ENCODE results near the gene NEURL1.

NEURL1 gene

GRCh38 chr10:103556383-103557007 lies 63.0 kb downstream of the NEURL1 start:
- Histone ChIP-seq H3K18ac (ENCODE audit: low read length) (no peak overlapping the region), H3K27ac (replicated peaks; ENCODE audit: low read length) (no peak overlapping the region), H2BK12ac (ENCODE audit: low read length) (no peak overlapping the region), H2BK120ac (ENCODE audit: low read depth, low read length) (no peak overlapping the region), H3K4me2 (ENCODE audit: insufficient read depth, low read length, poor library complexity, severe bottlenecking) (no peak overlapping the region), H3K4me3 (ENCODE audit: low read length in 2 of 2) (no peak overlapping the region), H2BK5ac (ENCODE audit: low read length) (no peak overlapping the region), H3K9ac (ENCODE audit: low read depth, low read length, poor library complexity) (no peak overlapping the region), H2BK15ac (ENCODE audit: low read length) (no peak overlapping the region), H2AFZ (ENCODE audit: low read length) (no peak overlapping the region), H4K91ac (ENCODE audit: low read depth, low read length, poor library complexity) (no peak overlapping the region), H3K4me1 (ENCODE audit: control insufficient read depth in 2 of 2, insufficient read depth in 1 of 2, low read depth in 1 of 2, low read length in 2 of 2) (peaks cover 10 to 17% of the 10 kb centered on the region in 2 donors), H3K23ac (ENCODE audit: low read depth, low read length, poor library complexity) (no peak overlapping the region), H3K14ac (ENCODE audit: low read length) (no peak overlapping the region), H3K9me3 (replicated peaks in 1 of 2; ENCODE audit: control insufficient read depth in 2 of 2, insufficient read depth in 1 of 2, low read depth in 1 of 2, low read length in 2 of 2) (peaks cover 0 to 4% of the 10 kb centered on the region in 2 donors), H4K8ac (ENCODE audit: low read depth, low read length) (no peak overlapping the region), H3K79me1 (ENCODE audit: low read depth, low read length) (peaks cover 2% of the 10 kb centered on the region), H3K36me3 (replicated peaks in 1 of 2; ENCODE audit: control insufficient read depth in 2 of 2, insufficient read depth in 2 of 2, low read length in 2 of 2) (peaks cover 0 to 4% of the 10 kb centered on the region in 2 donors), H3K4ac (ENCODE audit: low read length) (no peak overlapping the region), H2AK5ac (ENCODE audit: low read depth, low read length) (peak overlapping the region; percentile 38), H3K27me3 (ENCODE audit: control insufficient read depth in 3 of 3, insufficient read depth in 3 of 3, low read depth in 1 of 3, low read length in 3 of 3) (peaks cover 0 to 53% (median 8%) of the 10 kb centered on the region in 3 experiments)
- DNase-seq (ENCODE audit: low spot score) = no peak
- WGBS, 2 donors (ENCODE audit: extremely low coverage in 2 of 2, insufficient read length in 2 of 2, insufficient replicate concordance in 1 of 2) = no CpG with 5 or more reads among the region's 12 CpGs

- H3K4ac ChIP-seq (ENCODE audit: low read length) = no peak overlapping the region
- peaks cover 0 to 4% of the 10 kb centered on the region in 2 donors for H3K9me3 ChIP-seq (replicated peaks in 1 of 2; ENCODE audit: control insufficient read depth in 2 of 2, insufficient read depth in 1 of 2, low read depth in 1 of 2, low read length in 2 of 2)
- no peak overlapping the region for H2BK120ac ChIP-seq (ENCODE audit: low read depth, low read length)
- peaks cover 0 to 53% (median 8%) of the 10 kb centered on the region in 3 experiments for H3K27me3 ChIP-seq (ENCODE audit: control insufficient read depth in 3 of 3, insufficient read depth in 3 of 3, low read depth in 1 of 3, low read length in 3 of 3)
- peak overlapping the region; percentile 52 for H3K18ac ChIP-seq (ENCODE audit: low read length)
- H3K79me1 ChIP-seq (ENCODE audit: low read depth, low read length) = peaks cover 2% of the 10 kb centered on the region
- H3K36me3 ChIP-seq (replicated peaks in 1 of 2; ENCODE audit: control insufficient read depth in 2 of 2, insufficient read depth in 2 of 2, low read length in 2 of 2) = peaks cover 0 to 4% of the 10 kb centered on the region in 2 donors
- H3K27ac ChIP-seq (replicated peaks; ENCODE audit: low read length) = no peak overlapping the region
- no peak overlapping the region for H3K4me3 ChIP-seq (ENCODE audit: low read length in 2 of 2)
- no CpG with 5 or more reads among the region's 10 CpGs for WGBS, 2 donors (ENCODE audit: extremely low coverage in 2 of 2, insufficient read length in 2 of 2, insufficient replicate concordance in 1 of 2)
- H3K14ac ChIP-seq (ENCODE audit: low read length) = no peak overlapping the region
- H2BK15ac ChIP-seq (ENCODE audit: low read length) = no peak overlapping the region
- no peak overlapping the region for H3K4me2 ChIP-seq (ENCODE audit: insufficient read depth, low read length, poor library complexity, severe bottlenecking)
- H2BK12ac ChIP-seq (ENCODE audit: low read length) = no peak overlapping the region
- peaks cover 10 to 17% of the 10 kb centered on the region in 2 donors for H3K4me1 ChIP-seq (ENCODE audit: control insufficient read depth in 2 of 2, insufficient read depth in 1 of 2, low read depth in 1 of 2, low read length in 2 of 2)
- DNase-seq (ENCODE audit: low spot score) = no peak
- H3K23ac ChIP-seq (ENCODE audit: low read depth, low read length, poor library complexity) = no peak overlapping the region
- H2AFZ ChIP-seq (ENCODE audit: low read length) = no peak overlapping the region
- no peak overlapping the region for H2BK5ac ChIP-seq (ENCODE audit: low read length)
- no peak overlapping the region for H4K91ac ChIP-seq (ENCODE audit: low read depth, low read length, poor library complexity)
- H2AK5ac ChIP-seq (ENCODE audit: low read depth, low read length) = no peak overlapping the region
- H3K9ac ChIP-seq (ENCODE audit: low read depth, low read length, poor library complexity) = no peak overlapping the region
- H4K8ac ChIP-seq (ENCODE audit: low read depth, low read length) = no peak overlapping the region
Observed at GRCh38 chr10:103557455-103557854, 64.0 kb downstream of the NEURL1 start.

- H3K9me3 ChIP-seq (replicated peaks in 1 of 2; ENCODE audit: control insufficient read depth in 2 of 2, insufficient read depth in 1 of 2, low read depth in 1 of 2, low read length in 2 of 2) = peaks cover 0 to 4% of the 10 kb centered on the region in 2 donors
- no peak overlapping the region for H2AFZ ChIP-seq (ENCODE audit: low read length)
- no peak overlapping the region for H2BK15ac ChIP-seq (ENCODE audit: low read length)
- peak overlapping the region; percentile 53 for H3K18ac ChIP-seq (ENCODE audit: low read length)
- no peak overlapping the region for H3K4ac ChIP-seq (ENCODE audit: low read length)
- peak overlapping the region; percentile 39 for H3K9ac ChIP-seq (ENCODE audit: low read depth, low read length, poor library complexity)
- H3K23ac ChIP-seq (ENCODE audit: low read depth, low read length, poor library complexity) = no peak overlapping the region
- no peak overlapping the region for H2BK120ac ChIP-seq (ENCODE audit: low read depth, low read length)
- no peak overlapping the region for H4K8ac ChIP-seq (ENCODE audit: low read depth, low read length)
- no peak overlapping the region for H3K4me2 ChIP-seq (ENCODE audit: insufficient read depth, low read length, poor library complexity, severe bottlenecking)
- H3K36me3 ChIP-seq (replicated peaks in 1 of 2; ENCODE audit: control insufficient read depth in 2 of 2, insufficient read depth in 2 of 2, low read length in 2 of 2) = peaks cover 0 to 4% of the 10 kb centered on the region in 2 donors
- H2BK12ac ChIP-seq (ENCODE audit: low read length) = peak overlapping the region; percentile 59
- WGBS, 2 donors (ENCODE audit: extremely low coverage in 2 of 2, insufficient read length in 2 of 2, insufficient replicate concordance in 1 of 2) = no CpG with 5 or more reads among the region's 9 CpGs
- no peak overlapping the region for H4K91ac ChIP-seq (ENCODE audit: low read depth, low read length, poor library complexity)
- DNase-seq (ENCODE audit: low spot score) = no peak
- peaks cover 10 to 17% of the 10 kb centered on the region in 2 donors for H3K4me1 ChIP-seq (ENCODE audit: control insufficient read depth in 2 of 2, insufficient read depth in 1 of 2, low read depth in 1 of 2, low read length in 2 of 2)
- no peak overlapping the region for H3K27ac ChIP-seq (replicated peaks; ENCODE audit: low read length)
- H3K4me3 ChIP-seq (ENCODE audit: low read length in 2 of 2) = no peak overlapping the region
- H3K79me1 ChIP-seq (ENCODE audit: low read depth, low read length) = peaks cover 2% of the 10 kb centered on the region
- H3K14ac ChIP-seq (ENCODE audit: low read length) = peak overlapping the region; percentile 85
- H2AK5ac ChIP-seq (ENCODE audit: low read depth, low read length) = no peak overlapping the region
- H3K27me3 ChIP-seq (ENCODE audit: control insufficient read depth in 3 of 3, insufficient read depth in 3 of 3, low read depth in 1 of 3, low read length in 3 of 3) = peaks cover 0 to 43% (median 8%) of the 10 kb centered on the region in 3 experiments
- H2BK5ac ChIP-seq (ENCODE audit: low read length) = no peak overlapping the region
Observed at GRCh38 chr10:103558911-103559310, 65.4 kb downstream of the NEURL1 start.

GRCh38 chr10:103559776-103560175 lies 66.3 kb downstream of the NEURL1 start:
- H2BK12ac ChIP-seq (ENCODE audit: low read length) = no peak overlapping the region
- peaks cover 10 to 15% of the 10 kb centered on the region in 2 donors for H3K4me1 ChIP-seq (ENCODE audit: control insufficient read depth in 2 of 2, insufficient read depth in 1 of 2, low read depth in 1 of 2, low read length in 2 of 2)
- no peak overlapping the region for H3K4me2 ChIP-seq (ENCODE audit: insufficient read depth, low read length, poor library complexity, severe bottlenecking)
- H3K27ac ChIP-seq (replicated peaks; ENCODE audit: low read length) = no peak overlapping the region
- WGBS, 2 donors (ENCODE audit: extremely low coverage in 2 of 2, insufficient read length in 2 of 2, insufficient replicate concordance in 1 of 2) = no CpG with 5 or more reads among the region's 9 CpGs
- H4K91ac ChIP-seq (ENCODE audit: low read depth, low read length, poor library complexity) = peak overlapping the region; percentile 61
- H3K14ac ChIP-seq (ENCODE audit: low read length) = peak overlapping the region; percentile 98
- H3K27me3 ChIP-seq (ENCODE audit: control insufficient read depth in 3 of 3, insufficient read depth in 3 of 3, low read depth in 1 of 3, low read length in 3 of 3) = peaks cover 0 to 35% (median 8%) of the 10 kb centered on the region in 3 experiments
- H2BK5ac ChIP-seq (ENCODE audit: low read length) = no peak overlapping the region
- H2AK5ac ChIP-seq (ENCODE audit: low read depth, low read length) = peak overlapping the region; percentile 18
- H2BK15ac ChIP-seq (ENCODE audit: low read length) = peak overlapping the region; percentile 55
- peaks cover 2% of the 10 kb centered on the region for H3K79me1 ChIP-seq (ENCODE audit: low read depth, low read length)
- peak overlapping the region; percentile 54 for H3K18ac ChIP-seq (ENCODE audit: low read length)
- H2AFZ ChIP-seq (ENCODE audit: low read length) = no peak overlapping the region
- peaks cover 0 to 4% of the 10 kb centered on the region in 2 donors for H3K9me3 ChIP-seq (replicated peaks in 1 of 2; ENCODE audit: control insufficient read depth in 2 of 2, insufficient read depth in 1 of 2, low read depth in 1 of 2, low read length in 2 of 2)
- H4K8ac ChIP-seq (ENCODE audit: low read depth, low read length) = no peak overlapping the region
- peak overlapping the region; percentile 78 for H3K9ac ChIP-seq (ENCODE audit: low read depth, low read length, poor library complexity)
- peaks cover 0 to 4% of the 10 kb centered on the region in 2 donors for H3K36me3 ChIP-seq (replicated peaks in 1 of 2; ENCODE audit: control insufficient read depth in 2 of 2, insufficient read depth in 2 of 2, low read length in 2 of 2)
- no peak overlapping the region for H3K4ac ChIP-seq (ENCODE audit: low read length)
- H3K23ac ChIP-seq (ENCODE audit: low read depth, low read length, poor library complexity) = peak overlapping the region; percentile 81
- peak overlapping the region in 1 of 2 donors; percentile 17 for H3K4me3 ChIP-seq (ENCODE audit: low read length in 2 of 2)
- no peak for DNase-seq (ENCODE audit: low spot score)
- H2BK120ac ChIP-seq (ENCODE audit: low read depth, low read length) = no peak overlapping the region

Measured in neuronal stem cell (in vitro differentiated cells).